Measurements from ENCODE around the gene RBP2.

DNA sequence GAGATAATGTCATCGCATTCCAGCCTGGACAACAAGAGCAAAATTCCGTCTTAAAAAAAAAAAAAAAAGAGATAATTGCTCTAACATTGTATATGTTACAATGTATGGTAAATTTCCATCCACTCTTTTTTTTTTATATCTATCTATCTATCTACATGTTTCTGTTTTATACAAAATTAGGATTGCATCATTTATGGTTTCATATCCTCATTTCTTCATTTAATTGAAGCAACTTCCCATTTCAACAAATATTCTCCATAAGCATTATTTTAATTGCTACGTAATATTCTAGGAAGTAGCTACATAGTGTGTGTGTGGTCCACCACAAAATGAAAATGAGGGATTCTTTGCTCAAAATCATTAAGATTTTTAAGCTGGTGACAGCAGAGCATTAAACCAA, 44.8 kb upstream of the RBP2 start:
- TF ChIP-seq SMC3 (IDR thresholded peaks at IDR 0.05) (no peak), CHD2 (IDR thresholded peaks at IDR 0.05; ENCODE audit: low read length, partially characterized antibody) (no peak), RAD21 (conservative IDR thresholded peaks at IDR 0.05 in 1 of 2, IDR thresholded peaks at IDR 0.05 in 1 of 2) (no peak), MYC (IDR thresholded peaks at IDR 0.05; ENCODE audit: borderline replicate concordance, low read length) (no peak), TP53 (CRISPR knock-in tag; IDR thresholded peaks at IDR 0.05) (no peak), EP300 (IDR thresholded peaks at IDR 0.05) (no peak), HDAC2 (IDR thresholded peaks at IDR 0.05) (no peak), POLR2A (IDR thresholded peaks at IDR 0.05; ENCODE audit: low read length) (no peak), KDM1A (IDR thresholded peaks at IDR 0.05; ENCODE audit: low read depth) (no peak), SREBF2 (IDR thresholded peaks at IDR 0.05) (no peak)
- TF ChIP-seq, protein P1, sequence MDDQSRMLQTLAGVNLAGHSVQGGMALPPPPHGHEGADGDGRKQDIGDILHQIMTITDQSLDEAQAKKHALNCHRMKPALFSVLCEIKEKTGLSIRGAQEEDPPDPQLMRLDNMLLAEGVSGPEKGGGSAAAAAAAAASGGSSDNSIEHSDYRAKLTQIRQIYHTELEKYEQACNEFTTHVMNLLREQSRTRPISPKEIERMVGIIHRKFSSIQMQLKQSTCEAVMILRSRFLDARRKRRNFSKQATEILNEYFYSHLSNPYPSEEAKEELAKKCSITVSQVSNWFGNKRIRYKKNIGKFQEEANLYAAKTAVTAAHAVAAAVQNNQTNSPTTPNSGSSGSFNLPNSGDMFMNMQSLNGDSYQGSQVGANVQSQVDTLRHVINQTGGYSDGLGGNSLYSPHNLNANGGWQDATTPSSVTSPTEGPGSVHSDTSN (IDR thresholded peaks at IDR 0.05), result no peak
- TF ChIP-seq, protein P2, sequence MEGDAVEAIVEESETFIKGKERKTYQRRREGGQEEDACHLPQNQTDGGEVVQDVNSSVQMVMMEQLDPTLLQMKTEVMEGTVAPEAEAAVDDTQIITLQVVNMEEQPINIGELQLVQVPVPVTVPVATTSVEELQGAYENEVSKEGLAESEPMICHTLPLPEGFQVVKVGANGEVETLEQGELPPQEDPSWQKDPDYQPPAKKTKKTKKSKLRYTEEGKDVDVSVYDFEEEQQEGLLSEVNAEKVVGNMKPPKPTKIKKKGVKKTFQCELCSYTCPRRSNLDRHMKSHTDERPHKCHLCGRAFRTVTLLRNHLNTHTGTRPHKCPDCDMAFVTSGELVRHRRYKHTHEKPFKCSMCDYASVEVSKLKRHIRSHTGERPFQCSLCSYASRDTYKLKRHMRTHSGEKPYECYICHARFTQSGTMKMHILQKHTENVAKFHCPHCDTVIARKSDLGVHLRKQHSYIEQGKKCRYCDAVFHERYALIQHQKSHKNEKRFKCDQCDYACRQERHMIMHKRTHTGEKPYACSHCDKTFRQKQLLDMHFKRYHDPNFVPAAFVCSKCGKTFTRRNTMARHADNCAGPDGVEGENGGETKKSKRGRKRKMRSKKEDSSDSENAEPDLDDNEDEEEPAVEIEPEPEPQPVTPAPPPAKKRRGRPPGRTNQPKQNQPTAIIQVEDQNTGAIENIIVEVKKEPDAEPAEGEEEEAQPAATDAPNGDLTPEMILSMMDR (IDR thresholded peaks at IDR 0.05), result no peak
